ENCODE results near the gene NGF.

DNA sequence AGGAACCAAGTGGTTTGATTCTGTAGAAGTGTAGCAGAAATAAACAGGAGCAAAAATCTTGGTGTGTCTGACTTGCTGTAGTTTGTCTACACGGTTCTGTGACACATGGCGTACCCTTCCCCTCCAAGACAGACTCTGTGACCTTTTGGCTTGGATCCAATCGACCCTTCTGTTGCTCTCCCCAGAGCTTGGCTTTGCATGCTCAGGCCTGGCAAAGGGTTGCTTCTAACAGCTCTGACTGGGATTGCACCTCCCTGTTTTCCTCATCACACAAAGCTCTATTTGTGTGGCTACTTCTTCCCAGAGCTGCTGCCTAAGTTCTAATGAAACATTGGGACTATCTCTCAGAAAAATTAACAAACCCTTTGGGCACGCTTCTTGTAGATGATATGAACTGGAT, 24.0 kb downstream of the NGF start:
- TF ChIP-seq, protein P1, sequence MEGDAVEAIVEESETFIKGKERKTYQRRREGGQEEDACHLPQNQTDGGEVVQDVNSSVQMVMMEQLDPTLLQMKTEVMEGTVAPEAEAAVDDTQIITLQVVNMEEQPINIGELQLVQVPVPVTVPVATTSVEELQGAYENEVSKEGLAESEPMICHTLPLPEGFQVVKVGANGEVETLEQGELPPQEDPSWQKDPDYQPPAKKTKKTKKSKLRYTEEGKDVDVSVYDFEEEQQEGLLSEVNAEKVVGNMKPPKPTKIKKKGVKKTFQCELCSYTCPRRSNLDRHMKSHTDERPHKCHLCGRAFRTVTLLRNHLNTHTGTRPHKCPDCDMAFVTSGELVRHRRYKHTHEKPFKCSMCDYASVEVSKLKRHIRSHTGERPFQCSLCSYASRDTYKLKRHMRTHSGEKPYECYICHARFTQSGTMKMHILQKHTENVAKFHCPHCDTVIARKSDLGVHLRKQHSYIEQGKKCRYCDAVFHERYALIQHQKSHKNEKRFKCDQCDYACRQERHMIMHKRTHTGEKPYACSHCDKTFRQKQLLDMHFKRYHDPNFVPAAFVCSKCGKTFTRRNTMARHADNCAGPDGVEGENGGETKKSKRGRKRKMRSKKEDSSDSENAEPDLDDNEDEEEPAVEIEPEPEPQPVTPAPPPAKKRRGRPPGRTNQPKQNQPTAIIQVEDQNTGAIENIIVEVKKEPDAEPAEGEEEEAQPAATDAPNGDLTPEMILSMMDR (IDR thresholded peaks at IDR 0.05; ENCODE audit: control extremely low read depth in 1 of 3, insufficient read depth in 1 of 3, low read depth in 1 of 3, low read length in 3 of 3), result no peak
- TF ChIP-seq BRCA1 (IDR thresholded peaks at IDR 0.05; ENCODE audit: low read depth, low read length) (no peak), CREB1 (IDR thresholded peaks at IDR 0.05) (no peak)

Data from H1 (cell line).